Pancreas (tissue), 10 donors: Measurements from ENCODE around the gene TTC36. TPM values are rescaled to one million over a fixed set of nuclear protein-coding genes. Genes with fewer than 3 reads are reported as not detected.
"Not testable (repeated sequence)": the region's sequence is repeated elsewhere in the genome, so short reads cannot be mapped to it uniquely, and the experiment has no call there.

ENCODE experiments used
- ATAC-seq, 4 donors: fragments of 200-7000 bp; cut with Tn5 transposase; one replicate each; pipeline versions ENCODE4 v1.8.0 to v1.9.1; 2020; ENCODE audit warnings: mild to moderate bottlenecking in 4 of 4, moderate library complexity in 4 of 4
- DNase-seq, 6 donors: peaks; one replicate each; pipeline ENCODE4 v3.0.0-alpha.2; 2020
- FAIRE-seq: peaks from 2 replicates; lab custom pipeline; 2012; peaks lifted over from hg19 to GRCh38; lab: Jason Lieb, UNC
- H3K27ac ChIP-seq, 4 donors: fragments of 200-600 bp; sonication (generic); 1 replicate in 3 of 4; 2 replicates in 1 of 4; pipeline versions ENCODE4 v1.5.0 to v1.8.0; 2020
- H3K27me3 ChIP-seq, 4 donors: fragments of 200-600 bp; one replicate each; pipeline ENCODE4 v1.8.0; 2021
- H3K36me3 ChIP-seq, 3 donors: fragments of 200-600 bp; sonication (generic) in 1 of 3; one replicate each; pipeline versions ENCODE4 v1.5.0 to v1.8.0; 2020 to 2021
- H3K4me1 ChIP-seq, 3 donors: fragments of 200-600 bp; one replicate each; pipeline ENCODE4 v1.8.0; 2021
- H3K4me3 ChIP-seq, 4 donors: fragments of 200-600 bp; sonication (generic) in 2 of 4; one replicate each; pipeline versions ENCODE4 v1.5.0 to v1.8.0; 2020 to 2021
- H3K9me3 ChIP-seq, 4 donors: fragments of 200-600 bp; one replicate each; pipeline ENCODE4 v1.8.0; 2021
- CTCF ChIP-seq, 4 donors: fragments of 200-600 bp; sonication (generic) in 3 of 4; IDR thresholded peaks; one replicate each; pipeline versions ENCODE4 v1.5.0 to v1.8.0; 2021; ENCODE audit warnings: antibody characterized with exemption in 4 of 4
- WGBS, 2 donors: extraction: QIAGEN DNeasy Blood & Tissue Kit; methylation state at CpG; one replicate each; pipeline ENCODE4 v1.1.7; 2013; 5-methylcytosine and 5-hydroxymethylcytosine counted together
- intact Hi-C, 3 donors: fragments of 100-400 bp; cut with DNase I; formaldehyde crosslinking; loops; one replicate each; pipeline versions ENCODE4 v1.11.1 to v1.14.2; 2022
- polyA plus RNA-seq, 2 donors: library from polyadenylated mRNA; stranded (reverse); fragments of 200-250 nt; gene quantifications; one replicate each; pipeline ENCODE4 v1.2.3, GENCODE V29; 2013
- total RNA-seq, 6 donors: library from RNA; stranded (reverse); fragmentation: NEBNext Ultra II Directional in 4 of 6; extraction: Animal tissue kit (Norgen Biotek cat#: 25700) in 4 of 6; gene quantifications; one replicate each; pipeline versions ENCODE4 v1.2.1 to v1.2.4, GENCODE V29; 2021 to 2023
- donor health status: healthy with polysubstance abuse.
- donor health status: DM: no; HTN: no; CAD: no; lungs with moderate emphysema.
- donor health status: DM: no; HTN: no; CAD: no.
- donor health status: control.
- donor health status: control.
- donor health status: Bipolar disorder and iron deficiency.
- donor health status: DM: yes; HTN: yes; CAD: no.
- donor health status: DM: no; HTN: no; CAD: no.
- donor health status: DM: no; HTN: no; CAD: no.
- donor health status: DM: yes; HTN: yes; CAD: no.

TTC36 gene
- total RNA-seq (under 1 TPM; 0.64 to 0.92 (median 0.77) TPM), polyA plus RNA-seq (under 1 TPM in 1 of 2 donors, not detected in 1; 0.72 TPM)

GRCh38 chr11:118527109-118527508 is at the start of gene TTC36:
TTC36 (plus strand) TSS chr11:118527474; CDS start chr11:118527495, 21 bp downstream.
- Histone ChIP-seq H3K27ac (no peak within 1 kb of the TSS), H3K4me3 (no peak within 1 kb of the TSS), H3K9me3 (no peaks in the 10 kb centered on the region), H3K27me3 (no peaks in the 10 kb centered on the region), H3K4me1 (peaks cover 6 to 8% (median 8%) of the 10 kb centered on the region in 3 donors), H3K36me3 (peaks cover 0 to 2% (median 2%) of the 10 kb centered on the region in 3 donors)
- TF ChIP-seq CTCF (IDR thresholded peaks at IDR 0.05) = no peak
- no peak for FAIRE-seq
- intact Hi-C loops = no loop called here
- WGBS, 2 donors = 48 to 58% methylated on average over 3 of the region's 3 CpGs
- DNase-seq = no peak
- ATAC-seq = no peak

- not testable (repeated sequence) for ATAC-seq, DNase-seq, H3K4me1 ChIP-seq, FAIRE-seq, H3K9me3 ChIP-seq, H3K4me3 ChIP-seq, H3K27ac ChIP-seq, H3K27me3 ChIP-seq
- intact Hi-C loops = loop anchor here in 1 of 3 donors (10.0 kb wide), 1 partner anchor 186 kb away; no protein-coding TSS in a partner anchor
- WGBS, 2 donors = 97 to 100% methylated on average over 1 of the region's 1 CpG
- peaks cover 18 to 86% (median 39%) of the 10 kb centered on the region in 3 donors for H3K36me3 ChIP-seq
Observed at GRCh38 chr11:118481238-118481637, 46.0 kb upstream of the TTC36 start.

GRCh38 chr11:118484405-118484804 is 42.9 kb upstream of the TTC36 start:
- no peak for TF ChIP-seq CTCF (IDR thresholded peaks at IDR 0.05)
- DNase-seq (no peak), ATAC-seq (no peak), FAIRE-seq (no peak)
- Histone ChIP-seq H3K27me3 (no peaks in the 10 kb centered on the region), H3K27ac (no peak overlapping the region), H3K4me1 (no peaks in the 10 kb centered on the region), H3K4me3 (no peak overlapping the region), H3K9me3 (no peaks in the 10 kb centered on the region), H3K36me3 (peaks cover 18 to 73% (median 30%) of the 10 kb centered on the region in 3 donors)
- intact Hi-C loops = loop anchor here in 1 of 3 donors (10.0 kb wide), 1 partner anchor 190 kb away; no protein-coding TSS in a partner anchor
- WGBS, 2 donors = 92 to 95% methylated on average over 3 of the region's 3 CpGs

GRCh38 chr11:118485273-118485672 is 42.0 kb upstream of the TTC36 start:
- no peaks in the 10 kb centered on the region for H3K9me3 ChIP-seq
- peaks cover 18 to 75% (median 28%) of the 10 kb centered on the region in 3 donors for H3K36me3 ChIP-seq
- no peaks in the 10 kb centered on the region for H3K4me1 ChIP-seq
- no peak overlapping the region for H3K4me3 ChIP-seq
- DNase-seq (no peak), ATAC-seq (no peak), FAIRE-seq (no peak)
- TF ChIP-seq CTCF (IDR thresholded peaks at IDR 0.05) = no peak
- H3K27me3 ChIP-seq = no peaks in the 10 kb centered on the region
- intact Hi-C loops = loop anchor here in 1 of 3 donors (10.0 kb wide), 1 partner anchor 190 kb away; no protein-coding TSS in a partner anchor
- H3K27ac ChIP-seq = no peak overlapping the region

GRCh38 chr11:118488480-118489109 is 38.7 kb upstream of the TTC36 start:
- H3K9me3 ChIP-seq = no peaks in the 10 kb centered on the region
- WGBS, 2 donors = 20 to 24% methylated on average over 7 of the region's 7 CpGs
- H3K27ac ChIP-seq = no peak overlapping the region
- no peaks in the 10 kb centered on the region for H3K27me3 ChIP-seq
- DNase-seq = peak; percentile 50 to 75 (median 60)
- intact Hi-C loops = loop anchor here in 1 of 3 donors (10.0 kb wide), 1 partner anchor 194 kb away; no protein-coding TSS in a partner anchor
- TF ChIP-seq CTCF (IDR thresholded peaks at IDR 0.05) = peak; percentile 36 to 65 (median 52)
- peak; percentile 73 to 90 (median 85) for ATAC-seq
- no peak overlapping the region for H3K4me3 ChIP-seq
- H3K4me1 ChIP-seq = no peaks in the 10 kb centered on the region
- FAIRE-seq = peak; percentile 94
- peaks cover 5 to 74% (median 27%) of the 10 kb centered on the region in 3 donors for H3K36me3 ChIP-seq
